ENCODE data around the gene GDF3. TPM values are rescaled to one million over a fixed set of nuclear protein-coding genes. Genes with fewer than 3 reads are reported as not detected.

Gene GDF3
- total and polyA plus RNA-seq, 2 experiments from 2014 or later, result 15.3 to 31.7 TPM

DNA sequence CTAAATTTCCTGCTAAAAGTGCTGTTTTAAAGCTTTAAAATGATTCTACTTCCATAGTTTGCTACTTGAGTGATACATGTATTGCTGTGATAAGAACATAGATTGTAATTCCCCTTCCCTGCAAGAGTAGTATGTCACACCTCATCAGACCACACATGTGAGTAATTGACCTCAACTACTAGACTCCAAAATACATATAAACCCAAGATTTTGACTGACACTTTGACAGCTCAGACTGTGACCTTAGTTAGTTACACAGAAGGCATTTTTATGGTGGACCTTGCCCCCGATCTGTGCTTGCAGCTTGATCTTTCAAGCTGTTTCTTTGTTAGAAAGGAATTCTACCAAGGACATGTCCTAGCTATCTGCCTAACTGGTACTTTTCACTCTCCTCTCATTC lies 48.5 kb downstream of the GDF3 start:
- H3K27ac Mint-ChIP-seq, result no peak overlapping the region
- no peaks in the 10 kb centered on the region for H3K9me3 Mint-ChIP-seq
- no peaks in the 10 kb centered on the region for H3K27me3 ChIP-seq (ENCODE audit: insufficient read depth)

More for the DNA sequence above, 48.5 kb downstream of the GDF3 start:
- Histone ChIP-seq H3K4me1 (ENCODE audit: insufficient read depth) (peaks cover 25% of the 10 kb centered on the region), H3F3A (replicated peaks; ENCODE audit: low read depth) (peaks cover 9% of the 10 kb centered on the region), H3K36me3 (ENCODE audit: insufficient read depth) (no peaks in the 10 kb centered on the region), H3K4me2 (no peak overlapping the region), H2AFZ (no peak overlapping the region), H4K20me1 (replicated peaks; ENCODE audit: insufficient read depth) (no peaks in the 10 kb centered on the region), H3K79me2 (replicated peaks; ENCODE audit: insufficient read depth) (no peaks in the 10 kb centered on the region), H3K4me3 (no peak overlapping the region), H3K9me2 (ENCODE audit: insufficient read depth) (no peaks in the 10 kb centered on the region), H3K27ac (ENCODE audit: low read depth) (no peak overlapping the region)
- no peak for TF ChIP-seq ZNF114 (CRISPR knock-in tag; IDR thresholded peaks at IDR 0.05)
- no peak for TF ChIP-seq EZH2phosphoT487 (IDR thresholded peaks at IDR 0.05; ENCODE audit: unreplicated experiment)
- TF ChIP-seq ETS1 (IDR thresholded peaks at IDR 0.05), result no peak
- no peak for TF ChIP-seq STAT1 (IDR thresholded peaks at IDR 0.05; ENCODE audit: unreplicated experiment)
- TF ChIP-seq REST (IDR thresholded peaks at IDR 0.05; ENCODE audit: unreplicated experiment), result no peak
- TF ChIP-seq JUNB (IDR thresholded peaks at IDR 0.05; ENCODE audit: unreplicated experiment), result no peak
- no peak for TF ChIP-seq ZNF331 (CRISPR knock-in tag; IDR thresholded peaks at IDR 0.05; ENCODE audit: low read depth)
- TF ChIP-seq NANOG (IDR thresholded peaks at IDR 0.05; ENCODE audit: borderline replicate concordance), result no peak
- TF ChIP-seq EZH2 (IDR thresholded peaks at IDR 0.05; ENCODE audit: low read depth, unreplicated experiment), result no peak
- no peak for TF ChIP-seq CREB1 (CRISPR knock-in tag; IDR thresholded peaks at IDR 0.05; ENCODE audit: low read depth)
- no peak for TF ChIP-seq POLR2AphosphoS5 (IDR thresholded peaks at IDR 0.05; ENCODE audit: low read depth)
- TF ChIP-seq, protein P1, sequence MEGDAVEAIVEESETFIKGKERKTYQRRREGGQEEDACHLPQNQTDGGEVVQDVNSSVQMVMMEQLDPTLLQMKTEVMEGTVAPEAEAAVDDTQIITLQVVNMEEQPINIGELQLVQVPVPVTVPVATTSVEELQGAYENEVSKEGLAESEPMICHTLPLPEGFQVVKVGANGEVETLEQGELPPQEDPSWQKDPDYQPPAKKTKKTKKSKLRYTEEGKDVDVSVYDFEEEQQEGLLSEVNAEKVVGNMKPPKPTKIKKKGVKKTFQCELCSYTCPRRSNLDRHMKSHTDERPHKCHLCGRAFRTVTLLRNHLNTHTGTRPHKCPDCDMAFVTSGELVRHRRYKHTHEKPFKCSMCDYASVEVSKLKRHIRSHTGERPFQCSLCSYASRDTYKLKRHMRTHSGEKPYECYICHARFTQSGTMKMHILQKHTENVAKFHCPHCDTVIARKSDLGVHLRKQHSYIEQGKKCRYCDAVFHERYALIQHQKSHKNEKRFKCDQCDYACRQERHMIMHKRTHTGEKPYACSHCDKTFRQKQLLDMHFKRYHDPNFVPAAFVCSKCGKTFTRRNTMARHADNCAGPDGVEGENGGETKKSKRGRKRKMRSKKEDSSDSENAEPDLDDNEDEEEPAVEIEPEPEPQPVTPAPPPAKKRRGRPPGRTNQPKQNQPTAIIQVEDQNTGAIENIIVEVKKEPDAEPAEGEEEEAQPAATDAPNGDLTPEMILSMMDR (conservative IDR thresholded peaks at IDR 0.05; ENCODE audit: low read depth in 2 of 2), result no peak
- TF ChIP-seq, protein P2, sequence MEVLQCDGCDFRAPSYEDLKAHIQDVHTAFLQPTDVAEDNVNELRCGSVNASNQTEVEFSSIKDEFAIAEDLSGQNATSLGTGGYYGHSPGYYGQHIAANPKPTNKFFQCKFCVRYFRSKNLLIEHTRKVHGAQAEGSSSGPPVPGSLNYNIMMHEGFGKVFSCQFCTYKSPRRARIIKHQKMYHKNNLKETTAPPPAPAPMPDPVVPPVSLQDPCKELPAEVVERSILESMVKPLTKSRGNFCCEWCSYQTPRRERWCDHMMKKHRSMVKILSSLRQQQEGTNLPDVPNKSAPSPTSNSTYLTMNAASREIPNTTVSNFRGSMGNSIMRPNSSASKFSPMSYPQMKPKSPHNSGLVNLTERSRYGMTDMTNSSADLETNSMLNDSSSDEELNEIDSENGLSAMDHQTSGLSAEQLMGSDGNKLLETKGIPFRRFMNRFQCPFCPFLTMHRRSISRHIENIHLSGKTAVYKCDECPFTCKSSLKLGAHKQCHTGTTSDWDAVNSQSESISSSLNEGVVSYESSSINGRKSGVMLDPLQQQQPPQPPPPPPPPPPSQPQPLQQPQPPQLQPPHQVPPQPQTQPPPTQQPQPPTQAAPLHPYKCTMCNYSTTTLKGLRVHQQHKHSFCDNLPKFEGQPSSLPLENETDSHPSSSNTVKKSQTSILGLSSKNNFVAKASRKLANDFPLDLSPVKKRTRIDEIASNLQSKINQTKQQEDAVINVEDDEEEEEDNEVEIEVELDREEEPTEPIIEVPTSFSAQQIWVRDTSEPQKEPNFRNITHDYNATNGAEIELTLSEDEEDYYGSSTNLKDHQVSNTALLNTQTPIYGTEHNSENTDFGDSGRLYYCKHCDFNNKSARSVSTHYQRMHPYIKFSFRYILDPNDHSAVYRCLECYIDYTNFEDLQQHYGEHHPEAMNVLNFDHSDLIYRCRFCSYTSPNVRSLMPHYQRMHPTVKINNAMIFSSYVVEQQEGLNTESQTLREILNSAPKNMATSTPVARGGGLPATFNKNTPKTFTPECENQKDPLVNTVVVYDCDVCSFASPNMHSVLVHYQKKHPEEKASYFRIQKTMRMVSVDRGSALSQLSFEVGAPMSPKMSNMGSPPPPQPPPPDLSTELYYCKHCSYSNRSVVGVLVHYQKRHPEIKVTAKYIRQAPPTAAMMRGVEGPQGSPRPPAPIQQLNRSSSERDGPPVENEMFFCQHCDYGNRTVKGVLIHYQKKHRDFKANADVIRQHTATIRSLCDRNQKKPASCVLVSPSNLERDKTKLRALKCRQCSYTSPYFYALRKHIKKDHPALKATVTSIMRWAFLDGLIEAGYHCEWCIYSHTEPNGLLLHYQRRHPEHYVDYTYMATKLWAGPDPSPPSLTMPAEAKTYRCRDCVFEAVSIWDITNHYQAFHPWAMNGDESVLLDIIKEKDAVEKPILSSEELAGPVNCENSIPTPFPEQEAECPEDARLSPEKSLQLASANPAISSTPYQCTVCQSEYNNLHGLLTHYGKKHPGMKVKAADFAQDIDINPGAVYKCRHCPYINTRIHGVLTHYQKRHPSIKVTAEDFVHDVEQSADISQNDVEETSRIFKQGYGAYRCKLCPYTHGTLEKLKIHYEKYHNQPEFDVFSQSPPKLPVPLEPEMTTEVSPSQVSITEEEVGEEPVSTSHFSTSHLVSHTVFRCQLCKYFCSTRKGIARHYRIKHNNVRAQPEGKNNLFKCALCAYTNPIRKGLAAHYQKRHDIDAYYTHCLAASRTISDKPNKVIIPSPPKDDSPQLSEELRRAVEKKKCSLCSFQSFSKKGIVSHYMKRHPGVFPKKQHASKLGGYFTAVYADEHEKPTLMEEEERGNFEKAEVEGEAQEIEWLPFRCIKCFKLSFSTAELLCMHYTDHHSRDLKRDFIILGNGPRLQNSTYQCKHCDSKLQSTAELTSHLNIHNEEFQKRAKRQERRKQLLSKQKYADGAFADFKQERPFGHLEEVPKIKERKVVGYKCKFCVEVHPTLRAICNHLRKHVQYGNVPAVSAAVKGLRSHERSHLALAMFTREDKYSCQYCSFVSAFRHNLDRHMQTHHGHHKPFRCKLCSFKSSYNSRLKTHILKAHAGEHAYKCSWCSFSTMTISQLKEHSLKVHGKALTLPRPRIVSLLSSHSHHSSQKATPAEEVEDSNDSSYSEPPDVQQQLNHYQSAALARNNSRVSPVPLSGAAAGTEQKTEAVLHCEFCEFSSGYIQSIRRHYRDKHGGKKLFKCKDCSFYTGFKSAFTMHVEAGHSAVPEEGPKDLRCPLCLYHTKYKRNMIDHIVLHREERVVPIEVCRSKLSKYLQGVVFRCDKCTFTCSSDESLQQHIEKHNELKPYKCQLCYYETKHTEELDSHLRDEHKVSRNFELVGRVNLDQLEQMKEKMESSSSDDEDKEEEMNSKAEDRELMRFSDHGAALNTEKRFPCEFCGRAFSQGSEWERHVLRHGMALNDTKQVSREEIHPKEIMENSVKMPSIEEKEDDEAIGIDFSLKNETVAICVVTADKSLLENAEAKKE (CRISPR knock-in tag; IDR thresholded peaks at IDR 0.05), result no peak
- peaks cover 3% of the 10 kb centered on the region for H3K27me3 Mint-ChIP-seq (ENCODE audit: insufficient read depth, low read depth, poor library complexity)
- DNase-seq (ENCODE audit: low spot score), result no peak
- ATAC-seq, result no peak
- peaks cover 36% of the 10 kb centered on the region for H3K4me1 Mint-ChIP-seq
- no peak overlapping the region for H3K4me3 Mint-ChIP-seq
- no peaks in the 10 kb centered on the region for H3K36me3 Mint-ChIP-seq (ENCODE audit: low read depth)
